GM19023 (cell line): Measurements from ENCODE around the gene F2RL3.
"Not testable (repeated sequence)": the region's sequence is repeated elsewhere in the genome, so short reads cannot be mapped to it uniquely, and the experiment has no call there.

Source experiments
- ATAC-seq: cut with Tn5 transposase; IDR thresholded peaks from one replicate; pipeline ENCODE4 v1.9.1; 2021; ENCODE audit warnings: mild to moderate bottlenecking, moderate library complexity; ENCODE audit not compliant: unreplicated experiment

Gene F2RL3

GRCh38 chr19:16919496-16919895 lies 30.7 kb downstream of the F2RL3 start:
- ATAC-seq: no peak

DNA sequence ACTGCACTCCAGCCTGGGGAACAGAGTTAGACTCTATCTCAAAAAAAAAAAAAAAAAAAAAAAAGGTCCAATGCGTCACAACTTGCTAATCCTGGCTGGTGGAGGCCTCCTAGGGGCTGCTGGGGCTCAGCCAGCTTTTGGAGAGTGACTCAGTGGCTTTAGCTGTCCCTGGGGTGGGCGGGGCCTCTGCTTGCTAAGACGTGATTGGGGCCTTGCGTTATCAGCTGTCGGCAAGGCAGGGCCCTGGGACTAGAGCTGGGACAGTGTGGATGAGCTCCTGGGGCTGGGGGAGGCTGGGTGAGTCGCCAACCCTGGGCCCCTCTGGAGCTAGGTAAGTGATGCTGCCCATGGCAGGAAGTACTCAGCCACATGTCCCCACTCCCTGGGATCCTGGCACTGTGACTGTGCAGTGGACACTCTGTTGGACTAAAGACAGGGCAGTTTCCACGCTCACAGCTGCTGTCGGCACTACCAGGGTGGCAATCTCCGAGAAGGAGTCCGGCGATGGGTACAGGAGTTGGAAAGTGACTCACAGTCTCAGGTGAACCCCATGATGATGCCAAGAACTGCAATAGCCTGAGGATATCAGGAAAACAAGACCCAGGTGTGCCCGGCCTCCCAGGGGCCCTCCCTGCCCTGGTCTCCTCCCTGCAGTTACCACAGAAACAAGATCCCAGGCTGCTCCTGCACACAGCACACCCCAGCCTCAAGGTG lies 32.2 kb downstream of the F2RL3 start:
- ATAC-seq: no peak

DNA sequence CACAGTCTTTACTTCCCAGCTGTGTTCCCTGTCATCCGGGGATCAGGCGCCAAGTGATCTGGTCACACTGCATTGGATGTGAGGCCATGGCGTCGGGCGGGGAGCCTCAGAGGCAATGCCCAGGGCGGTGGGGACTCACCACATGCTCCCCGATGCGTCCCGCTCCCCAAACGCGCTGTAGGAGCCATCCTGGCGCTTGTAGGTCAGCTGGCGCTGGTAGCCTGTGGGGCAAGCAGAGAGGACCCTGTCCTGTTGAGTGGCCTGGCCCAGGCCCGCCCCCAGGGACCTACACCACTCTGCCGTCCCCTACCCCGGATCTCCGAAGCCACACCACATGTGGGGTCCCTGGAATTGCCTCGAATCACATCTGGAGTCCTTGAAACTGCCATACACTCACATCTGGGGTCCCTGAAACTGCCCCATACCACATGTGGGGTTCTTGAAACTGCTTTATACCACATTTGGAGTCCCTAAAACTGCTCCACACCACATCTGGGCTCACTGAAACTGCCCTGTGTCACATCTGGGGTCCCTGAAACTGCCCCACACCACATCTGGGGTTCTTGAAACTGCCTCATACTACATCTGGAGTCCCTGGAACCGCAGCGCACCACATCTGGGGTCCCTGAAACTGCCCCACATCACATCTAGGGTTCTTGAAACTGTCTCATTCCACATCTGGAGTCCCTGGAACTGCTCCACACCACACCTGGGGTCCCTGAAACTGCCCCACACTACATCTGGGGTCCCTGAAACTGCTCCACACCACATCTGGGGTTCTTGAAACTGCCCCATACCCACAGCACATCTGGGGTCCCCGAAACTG lies 33.2 kb downstream of the F2RL3 start:
- ATAC-seq: no peak

GRCh38 chr19:16922592-16922934 lies 33.8 kb downstream of the F2RL3 start:
- ATAC-seq: no peak

GRCh38 chr19:16922949-16923348 lies 34.1 kb downstream of the F2RL3 start:
- no peak for ATAC-seq

DNA sequence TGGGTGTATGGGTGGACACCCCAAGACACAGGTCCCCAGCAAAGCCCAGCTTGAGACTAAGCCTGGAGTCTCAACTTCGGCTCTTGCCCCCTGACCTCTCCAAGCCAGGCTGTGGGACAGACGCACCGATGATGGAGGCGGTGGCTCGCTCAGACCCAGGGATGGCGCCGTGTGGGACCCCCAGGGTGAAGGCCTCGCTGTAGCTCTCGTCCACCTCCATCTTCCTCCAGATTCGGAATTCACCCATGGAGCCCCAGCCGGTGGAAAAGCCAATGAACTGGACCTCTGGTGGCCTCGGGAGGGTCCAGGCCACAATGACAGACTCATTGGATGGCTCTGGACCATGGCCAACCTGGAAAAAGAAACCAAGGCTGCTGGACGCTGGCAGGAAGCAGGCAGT lies 39.1 kb downstream of the F2RL3 start:
- ATAC-seq: no peak

GRCh38 chr19:16928351-16928750 lies 39.6 kb downstream of the F2RL3 start:
- ATAC-seq: no peak

GRCh38 chr19:16928916-16929315 lies 40.1 kb downstream of the F2RL3 start:
- ATAC-seq: no peak

GRCh38 chr19:16930753-16931152 lies 42.0 kb downstream of the F2RL3 start:
- no peak for ATAC-seq

DNA sequence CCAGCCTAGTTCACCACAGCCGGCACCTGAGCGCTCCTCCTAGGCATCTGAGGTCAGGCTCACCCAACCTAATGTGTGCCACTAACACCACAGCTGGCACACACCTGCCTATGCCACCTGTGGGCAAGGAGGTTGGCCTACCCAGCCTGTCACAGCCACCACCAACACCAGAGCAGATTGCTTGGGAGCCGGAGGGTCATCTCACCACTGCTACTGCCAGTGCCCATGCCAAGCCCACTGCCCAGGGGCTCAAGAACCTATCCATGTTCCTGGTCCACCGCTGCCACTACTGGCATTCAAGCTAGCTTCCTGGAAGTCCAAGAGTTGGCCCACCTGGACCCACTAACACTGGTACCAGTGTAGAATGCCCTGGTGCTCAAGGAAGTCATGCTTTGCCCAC lies 42.5 kb downstream of the F2RL3 start:
- no peak for ATAC-seq

DNA sequence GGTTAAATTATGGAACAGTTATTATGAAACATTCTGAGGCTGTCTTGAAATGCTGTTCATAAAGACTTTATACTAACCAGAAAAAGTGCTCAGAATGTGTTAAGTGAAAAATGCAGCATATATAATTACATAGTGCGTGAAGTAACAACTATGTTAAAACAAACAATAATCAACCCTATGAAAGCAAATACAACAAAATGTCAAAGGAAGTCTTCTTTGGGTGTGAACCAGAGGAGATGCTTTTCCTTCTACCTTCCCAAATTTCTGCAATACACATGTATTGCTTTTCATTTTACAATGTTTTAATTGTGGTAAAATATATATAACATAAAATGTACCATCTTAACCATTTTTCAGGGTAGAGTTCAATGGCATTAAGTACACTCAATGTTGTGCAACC lies 45.7 kb downstream of the F2RL3 start:
- ATAC-seq: no peak

DNA sequence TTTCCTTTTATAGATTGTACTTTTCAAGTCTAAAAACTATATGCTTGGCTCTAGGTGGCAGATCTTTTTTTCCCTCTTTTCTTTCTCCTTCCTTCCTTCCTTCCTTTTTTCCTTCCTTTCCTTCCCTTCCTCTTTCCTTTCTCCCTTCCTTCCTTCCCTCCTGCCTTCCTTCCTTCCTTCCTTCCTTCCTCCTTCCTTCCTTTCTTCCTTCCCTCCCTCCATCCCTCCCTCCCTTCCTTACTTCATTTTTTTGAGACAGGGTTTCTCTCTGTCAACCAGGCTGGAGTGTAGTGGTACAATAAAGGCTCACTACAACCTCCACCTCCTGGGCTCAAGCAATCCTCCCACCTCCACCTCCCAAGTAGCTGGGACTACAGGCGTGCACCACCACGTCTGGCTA lies 48.1 kb downstream of the F2RL3 start:
- no peak for ATAC-seq

GRCh38 chr19:16937796-16938195 lies 49.0 kb downstream of the F2RL3 start:
- not testable (repeated sequence) for ATAC-seq

DNA sequence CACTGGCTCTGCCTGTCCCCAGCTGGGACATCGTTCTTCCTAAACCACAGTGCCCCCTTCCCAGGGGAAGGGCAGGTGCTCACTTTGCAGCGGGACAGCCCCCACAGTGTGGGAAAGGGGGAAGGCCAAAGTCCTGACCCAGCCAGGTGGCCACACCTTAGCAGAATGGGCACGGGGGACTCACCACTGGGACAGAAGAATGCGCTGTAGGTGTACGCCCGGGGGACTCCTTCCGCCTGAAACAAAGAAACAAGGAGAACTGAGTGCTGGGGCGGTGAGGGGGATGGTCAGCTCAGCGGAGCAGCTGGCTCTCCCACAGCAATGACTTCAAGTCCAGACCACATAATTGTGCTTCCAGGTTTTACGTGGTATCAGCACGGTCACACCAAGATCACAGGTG lies 49.4 kb downstream of the F2RL3 start:
- no peak for ATAC-seq

- ATAC-seq: not testable (repeated sequence)
Observed at GRCh38 chr19:16940063-16940462, 51.3 kb downstream of the F2RL3 start.

- no peak for ATAC-seq
Observed at GRCh38 chr19:16940626-16941025, 51.8 kb downstream of the F2RL3 start.
